Gastroesophageal sphincter (tissue), 3 donors: Measurements from ENCODE around the gene SMIM14.

ENCODE experiments used
- CTCF ChIP-seq, 4 experiments: fragments of 200-600 bp in 2 of 4; fragments of 450-650 bp in 2 of 4; sonication (generic) in 1 of 4; IDR thresholded peaks; one replicate each; pipeline ENCODE4 v1.5.1; 2017 to 2019; ENCODE audit warnings: antibody characterized with exemption in 4 of 4, mild to moderate bottlenecking in 2 of 4, moderate library complexity in 2 of 4
- POLR2A ChIP-seq, 2 donors: fragments of 450-650 bp; IDR thresholded peaks; one replicate each; pipeline ENCODE4 v1.6.1; 2017; ENCODE audit warnings: antibody characterized with exemption in 2 of 2, mild to moderate bottlenecking in 2 of 2, moderate library complexity in 1 of 2

GRCh38 chr4:39559626-39560025 is 79.0 kb downstream of the SMIM14 start:
- TF ChIP-seq CTCF (IDR thresholded peaks at IDR 0.05): no peak
- no peak for TF ChIP-seq POLR2A (IDR thresholded peaks at IDR 0.05)
